ENCODE data around the gene POLA2.

DNA sequence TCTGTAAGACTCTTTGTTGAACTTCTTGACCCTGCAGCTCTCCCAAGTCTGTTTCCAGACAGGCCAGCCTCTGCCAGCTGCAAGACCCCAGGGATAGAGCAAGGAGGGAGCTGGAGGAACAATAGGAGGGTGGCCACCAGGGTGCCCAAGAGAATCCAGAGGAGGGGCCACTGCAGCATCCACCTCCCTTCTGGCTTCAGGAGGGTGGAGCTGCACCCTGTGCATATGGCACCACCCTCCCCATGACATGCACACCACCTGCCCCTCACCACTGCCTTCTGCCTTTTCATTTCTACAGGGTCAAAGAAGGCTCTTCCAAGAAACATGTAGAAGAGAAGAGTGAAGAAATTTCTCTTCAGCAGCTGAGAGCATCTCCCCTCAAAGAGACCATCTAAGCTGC is 20.1 kb upstream of the POLA2 start:
- TF ChIP-seq, protein P1, sequence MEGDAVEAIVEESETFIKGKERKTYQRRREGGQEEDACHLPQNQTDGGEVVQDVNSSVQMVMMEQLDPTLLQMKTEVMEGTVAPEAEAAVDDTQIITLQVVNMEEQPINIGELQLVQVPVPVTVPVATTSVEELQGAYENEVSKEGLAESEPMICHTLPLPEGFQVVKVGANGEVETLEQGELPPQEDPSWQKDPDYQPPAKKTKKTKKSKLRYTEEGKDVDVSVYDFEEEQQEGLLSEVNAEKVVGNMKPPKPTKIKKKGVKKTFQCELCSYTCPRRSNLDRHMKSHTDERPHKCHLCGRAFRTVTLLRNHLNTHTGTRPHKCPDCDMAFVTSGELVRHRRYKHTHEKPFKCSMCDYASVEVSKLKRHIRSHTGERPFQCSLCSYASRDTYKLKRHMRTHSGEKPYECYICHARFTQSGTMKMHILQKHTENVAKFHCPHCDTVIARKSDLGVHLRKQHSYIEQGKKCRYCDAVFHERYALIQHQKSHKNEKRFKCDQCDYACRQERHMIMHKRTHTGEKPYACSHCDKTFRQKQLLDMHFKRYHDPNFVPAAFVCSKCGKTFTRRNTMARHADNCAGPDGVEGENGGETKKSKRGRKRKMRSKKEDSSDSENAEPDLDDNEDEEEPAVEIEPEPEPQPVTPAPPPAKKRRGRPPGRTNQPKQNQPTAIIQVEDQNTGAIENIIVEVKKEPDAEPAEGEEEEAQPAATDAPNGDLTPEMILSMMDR (conservative IDR thresholded peaks at IDR 0.05 in 1 of 2, IDR thresholded peaks at IDR 0.05 in 1 of 2; ENCODE audit: low read depth in 1 of 2, low read length in 2 of 2) = no peak
- TF ChIP-seq EZH2 (IDR thresholded peaks at IDR 0.05; ENCODE audit: low read length, missing control alignments) = no peak
